GM21576 (cell line): Measurements from ENCODE around the gene AGFG1.
"Not testable (repeated sequence)": the region's sequence is repeated elsewhere in the genome, so short reads cannot be mapped to it uniquely, and the experiment has no call there.

Experiments
- ATAC-seq: cut with Tn5 transposase; IDR thresholded peaks from one replicate; pipeline ENCODE4 v1.9.1; 2021; ENCODE audit warnings: mild to moderate bottlenecking, moderate library complexity; ENCODE audit not compliant: unreplicated experiment

Gene AGFG1

GRCh38 chr2:227598835-227599503, 127.0 kb downstream of the AGFG1 start, which contains the start of gene SCYGR2:
SCYGR2 (plus strand) TSS chr2:227598893; CDS start chr2:227598893, 0 bp downstream.
- ATAC-seq, result not testable (repeated sequence)

- no peak for ATAC-seq
Measured at GRCh38 chr2:227602358-227602757, 130.4 kb downstream of the AGFG1 start.

- ATAC-seq, result no peak
Measured at GRCh38 chr2:227606476-227606875, 134.5 kb downstream of the AGFG1 start.

GRCh38 chr2:227607941-227608340, 136.0 kb downstream of the AGFG1 start:
- no peak for ATAC-seq

GRCh38 chr2:227608561-227609338, 136.8 kb downstream of the AGFG1 start:
- ATAC-seq, result peak; percentile 64

GRCh38 chr2:227610123-227610522, 138.2 kb downstream of the AGFG1 start:
- no peak for ATAC-seq
